ENCODE measurements around the gene NPIPA5. TPM values are rescaled to one million over a fixed set of nuclear protein-coding genes. Genes with fewer than 3 reads are reported as not detected.
"Not testable (repeated sequence)": the region's sequence is repeated elsewhere in the genome, so short reads cannot be mapped to it uniquely, and the experiment has no call there.

NPIPA5 gene
- total RNA-seq (2016; rRNA removed; fragmentation: Illumina TruSeq; extraction: Trizol), result 9.7 and 10.7 TPM in 2 replicates
- 0.62 and 0.91 TPM in 2 replicates for total RNA-seq (2016; cell fraction: cytosol; rRNA removed; fragmentation: Illumina TruSeq; extraction: Trizol; ENCODE audit: low read depth)
- total RNA-seq (2016; cell fraction: insoluble cytoplasmic fraction; rRNA removed; fragmentation: Illumina TruSeq; extraction: Trizol), result 3.5 and 8.2 TPM in 2 replicates
- total RNA-seq (2016; cell fraction: membrane; rRNA removed; fragmentation: Illumina TruSeq; extraction: Trizol), result 1.9 and 3.2 TPM in 2 replicates
- 3.3 and 5.3 TPM in 2 replicates for total RNA-seq (2016; cell fraction: nucleus; rRNA removed; fragmentation: Illumina TruSeq; extraction: Trizol)
- polyA plus RNA-seq (2011; rRNA removed), result 21.5 and 26.9 TPM in 2 replicates
- 7.8 and 8.6 TPM in 2 replicates for polyA plus RNA-seq (2011; cell fraction: cytosol; rRNA removed)
- 68.2 and 83.9 TPM in 2 replicates for polyA plus RNA-seq (2011; cell fraction: nucleus; rRNA removed)
- polyA plus RNA-seq (2012), result 18.3 and 21.4 TPM in 2 replicates
- 3.3 and 4.8 TPM in 2 replicates for polyA plus RNA-seq (2016; cell fraction: cytosol; fragmentation: Illumina TruSeq; extraction: Trizol; ENCODE audit: low read depth)
- 16.9 and 26.5 TPM in 2 replicates for polyA plus RNA-seq (2016; cell fraction: insoluble cytoplasmic fraction; fragmentation: Illumina TruSeq; extraction: Trizol; ENCODE audit: low read depth)
- polyA plus RNA-seq (2016; cell fraction: membrane; fragmentation: Illumina TruSeq; extraction: Trizol; ENCODE audit: low read depth), result 6.5 and 11.7 TPM in 2 replicates
- polyA plus RNA-seq (2016; cell fraction: nucleus; fragmentation: Illumina TruSeq; extraction: Trizol; ENCODE audit: insufficient read depth, low read depth), result 91.4 and 92.8 TPM in 2 replicates
- 0.30 and 1.0 TPM in 2 replicates for polyA minus RNA-seq (2011; rRNA and poly(A)+ RNA removed; ENCODE audit: low replicate concordance)
- 0.59 TPM in 1 of 2 replicates, not detected in the other for polyA minus RNA-seq (2011; cell fraction: cytosol; rRNA and poly(A)+ RNA removed)
- 5.7 and 5.8 TPM in 2 replicates for polyA minus RNA-seq (2011; cell fraction: nucleus; rRNA and poly(A)+ RNA removed)
- percentile 29 among the genes with signal in this experiment for Bru-seq, nascent RNA
- percentile 49 among the genes with signal in this experiment for BruChase-seq, experiment 1, labeled RNA remaining after a 6-hour chase
- BruChase-seq, experiment 2, labeled RNA remaining after a 2-hour chase, result percentile 38 among the genes with signal in this experiment
- long read RNA-seq, experiment 1, result 0 reads
- long read RNA-seq, experiment 2, result 0 reads

GRCh38 chr16:15378194-15378593, at the start of gene NPIPA5:
Gene NPIPA5 (minus strand): TSS chr16:15378294. CDS start chr16:15378294, 0 bp downstream.
- CTCF ChIA-PET (ENCODE audit: low intra/inter-chr PET ratio, low total read pairs); BruUV-seq (replicated peaks); H2AFZ ChIP-seq (ENCODE audit: low read length); H3K4me2 ChIP-seq (ENCODE audit: low read depth, low read length); H3K4me1 ChIP-seq (ENCODE audit: insufficient read depth, low read length); H3K27ac ChIP-seq (ENCODE audit: extremely low read length, insufficient read depth, low read length); ATAC-seq; H3K9ac ChIP-seq (ENCODE audit: insufficient read depth, low read depth, low read length); in situ Hi-C loops (cut with HindIII; ENCODE audit: extremely low pct_ligation_motif_present, low pct_unique_long_range_greater_than_20kb); H3K36me3 ChIP-seq (replicated peaks in 1 of 2; ENCODE audit: control insufficient read depth in 1 of 2, insufficient read depth in 2 of 2, low read length in 2 of 2); POLR2A ChIA-PET; H3K79me2 ChIP-seq (ENCODE audit: insufficient read depth, low read length); H3K27me3 ChIP-seq (ENCODE audit: control insufficient read depth in 1 of 2, insufficient read depth in 2 of 2, low read length in 2 of 2); H4K20me1 ChIP-seq (ENCODE audit: insufficient read depth, low read length); FAIRE-seq; H3K9me3 ChIP-seq (ENCODE audit: low read length); H3K4me3 ChIP-seq (replicated peaks in 1 of 3; ENCODE audit: insufficient read depth in 1 of 3, low read depth in 2 of 3, low read length in 3 of 3); DNase-seq (ENCODE audit: low spot score); intact Hi-C loops (cut with micrococcal nuclease; ENCODE audit: unreplicated experiment): not testable (repeated sequence)
- WGBS (ENCODE audit: low lambda C conversion rate), result 79% methylated on average over 3 of the region's 4 CpGs

DNA sequence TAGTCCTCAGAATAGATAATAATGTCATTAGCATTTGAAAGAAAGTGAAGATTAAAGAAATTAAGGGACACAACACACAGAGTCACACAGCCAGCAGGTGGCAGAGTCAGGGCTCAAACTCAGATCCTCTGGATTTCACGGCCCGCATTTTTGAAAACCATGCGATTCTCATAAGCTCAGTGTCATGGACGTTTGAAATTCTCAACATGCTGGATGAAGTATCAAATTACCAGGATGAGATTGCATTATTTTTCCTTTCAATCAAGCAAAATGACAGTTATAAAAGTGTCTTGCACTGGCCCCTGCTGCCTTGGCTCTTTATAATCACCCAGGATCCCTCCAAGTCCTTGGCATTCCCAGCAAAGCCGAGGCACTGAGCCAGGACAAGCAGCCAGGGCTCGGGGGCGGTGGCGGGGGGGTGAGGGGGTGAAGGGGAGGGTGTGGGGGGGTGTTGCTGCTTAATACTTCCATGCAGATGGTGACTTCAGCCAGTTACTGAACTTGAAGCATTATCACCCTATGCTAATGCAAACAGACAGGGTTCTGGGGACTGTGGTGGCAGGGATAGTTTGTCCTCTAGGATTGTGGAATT, 49.6 kb upstream of the NPIPA5 start:
- DNase-seq (ENCODE audit: low spot score) (peak; percentile 69), FAIRE-seq (peak; percentile 92), ATAC-seq (peak; percentile 85)
- H4K20me1 ChIP-seq (ENCODE audit: insufficient read depth, low read length), result no peaks in the 10 kb centered on the region
- no peaks in the 10 kb centered on the region for H3K9me3 ChIP-seq (ENCODE audit: low read length)
- no peaks in the 10 kb centered on the region for H3K79me2 ChIP-seq (ENCODE audit: insufficient read depth, low read length)
- H3K4me3 ChIP-seq (replicated peaks in 1 of 3; ENCODE audit: insufficient read depth in 1 of 3, low read depth in 2 of 3, low read length in 3 of 3), result peak overlapping the region in 2 of 3 experiments; percentile 20 to 26; a peak in 3 of 6 replicates
- 0 out of 5 replicates have a peak, but pooled peaks cover 0 to 5% of the 10 kb centered on the region in 2 experiments for H3K27me3 ChIP-seq (ENCODE audit: control insufficient read depth in 1 of 2, insufficient read depth in 2 of 2, low read length in 2 of 2)
- peak overlapping the region; percentile 83 for H3K4me2 ChIP-seq (ENCODE audit: low read depth, low read length)
- intact Hi-C loops (cut with micrococcal nuclease; ENCODE audit: unreplicated experiment) (loop anchor here (1.0 to 2.0 kb wide), 3 partner anchors 40 to 277 kb away; no protein-coding TSS in a partner anchor), in situ Hi-C loops (cut with HindIII; ENCODE audit: extremely low pct_ligation_motif_present, low pct_unique_long_range_greater_than_20kb) (loop anchor here (5.0 to 10.0 kb wide), 2 partner anchors 40 to 277 kb away; no protein-coding TSS in a partner anchor)
- H3K27ac ChIP-seq (ENCODE audit: extremely low read length, insufficient read depth, low read length), result no peak overlapping the region
- H3K9ac ChIP-seq (ENCODE audit: insufficient read depth, low read depth, low read length), result peak overlapping the region; percentile 33; the same call in 1 of the 2 replicates
- 6% methylated on average over 8 of the region's 8 CpGs for WGBS (ENCODE audit: low lambda C conversion rate)
- POLR2A ChIA-PET, result interaction anchor here (0.6 to 1.5 kb wide), 4 partner anchors 23 to 215 kb away, joined by 3 to 8 read pairs (median 3); partner anchors contain the start of gene MARF1
- CTCF ChIA-PET (ENCODE audit: low intra/inter-chr PET ratio, low total read pairs), result interaction anchor here (1.0 to 3.1 kb wide), 5 partner anchors 35 to 276 kb away, joined by 3 to 29 read pairs (median 23); no protein-coding TSS in a partner anchor
- no peaks in the 10 kb centered on the region for H3K36me3 ChIP-seq (replicated peaks in 1 of 2; ENCODE audit: control insufficient read depth in 1 of 2, insufficient read depth in 2 of 2, low read length in 2 of 2)
- H3K4me1 ChIP-seq (ENCODE audit: insufficient read depth, low read length), result peaks cover 6% of the 10 kb centered on the region; the same call in 1 of the 2 replicates
- no TSS peak for BruUV-seq (replicated peaks)
- H2AFZ ChIP-seq (ENCODE audit: low read length), result peak overlapping the region; percentile 98
- TF ChIP-seq, protein P1, sequence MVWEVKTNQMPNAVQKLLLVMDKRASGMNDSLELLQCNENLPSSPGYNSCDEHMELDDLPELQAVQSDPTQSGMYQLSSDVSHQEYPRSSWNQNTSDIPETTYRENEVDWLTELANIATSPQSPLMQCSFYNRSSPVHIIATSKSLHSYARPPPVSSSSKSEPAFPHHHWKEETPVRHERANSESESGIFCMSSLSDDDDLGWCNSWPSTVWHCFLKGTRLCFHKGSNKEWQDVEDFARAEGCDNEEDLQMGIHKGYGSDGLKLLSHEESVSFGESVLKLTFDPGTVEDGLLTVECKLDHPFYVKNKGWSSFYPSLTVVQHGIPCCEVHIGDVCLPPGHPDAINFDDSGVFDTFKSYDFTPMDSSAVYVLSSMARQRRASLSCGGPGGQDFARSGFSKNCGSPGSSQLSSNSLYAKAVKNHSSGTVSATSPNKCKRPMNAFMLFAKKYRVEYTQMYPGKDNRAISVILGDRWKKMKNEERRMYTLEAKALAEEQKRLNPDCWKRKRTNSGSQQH (CRISPR knock-in tag; IDR thresholded peaks at IDR 0.05; ENCODE audit: low read depth), result no peak
- no peak for TF ChIP-seq ZNF138 (CRISPR knock-in tag; IDR thresholded peaks at IDR 0.05; ENCODE audit: low read depth)
- TF ChIP-seq PRDM15 (CRISPR knock-in tag; IDR thresholded peaks at IDR 0.05), result peak; percentile 74
- TF ChIP-seq ZFX (CRISPR knock-in tag; IDR thresholded peaks at IDR 0.05; ENCODE audit: low read depth), result 0 out of 2 replicates have a peak, but pooled peaks have one; percentile 31
- TF ChIP-seq EEA1 (CRISPR knock-in tag; IDR thresholded peaks at IDR 0.05; ENCODE audit: borderline replicate concordance), result no peak

Data from HepG2 (cell line).